LNCaP clone FGC (cell line): ENCODE measurements around the gene ATP2A2.

ENCODE experiments used
- DNase-seq: peaks from one replicate; pipeline ENCODE4 v3.0.0-alpha.2; 2011; ENCODE audit warnings: low read depth
- H3K4me3 ChIP-seq: 2 replicates; pipeline ENCODE4 v1.5.1; 2011; ENCODE audit warnings: mild to moderate bottlenecking, low read depth, low read length, control low read depth
- CTCF ChIP-seq: IDR thresholded peaks from 2 replicates; pipeline ENCODE4 v1.5.1; 2012; ENCODE audit warnings: mild to moderate bottlenecking; ENCODE audit not compliant: control insufficient read depth, insufficient read depth; ENCODE audit errors: extremely low read depth

ATP2A2 gene

GRCh38 chr12:110330124-110330523 is 49.1 kb downstream of the ATP2A2 start:
- no peak for DNase-seq
- no peak for TF ChIP-seq CTCF
- H3K4me3 ChIP-seq: no peak overlapping the region

GRCh38 chr12:110330544-110330943 is 49.5 kb downstream of the ATP2A2 start:
- no peak overlapping the region for H3K4me3 ChIP-seq
- no peak for DNase-seq
- no peak for TF ChIP-seq CTCF

GRCh38 chr12:110333201-110333600 is 52.2 kb downstream of the ATP2A2 start:
- no peak overlapping the region for H3K4me3 ChIP-seq
- TF ChIP-seq CTCF: no peak
- no peak for DNase-seq

GRCh38 chr12:110335481-110336045 is 54.5 kb downstream of the ATP2A2 start:
- DNase-seq: no peak
- no peak for TF ChIP-seq CTCF

GRCh38 chr12:110337912-110338710 is 57.1 kb downstream of the ATP2A2 start:
- DNase-seq: no peak
- no peak overlapping the region for H3K4me3 ChIP-seq
- TF ChIP-seq CTCF: no peak

More at GRCh38 chr12:110335481-110336045, 54.5 kb downstream of the ATP2A2 start:
- no peak overlapping the region for H3K4me3 ChIP-seq

- H3K4me3 ChIP-seq: no peak overlapping the region
- TF ChIP-seq CTCF: no peak
- no peak for DNase-seq
Measured at GRCh38 chr12:110338754-110339153, 57.7 kb downstream of the ATP2A2 start.
